Measurements from ENCODE around the gene NKG7.

NKG7 gene

GRCh38 chr19:51365211-51365964, 7.1 kb downstream of the NKG7 start:
- H3K27me3 ChIP-seq (ENCODE audit: insufficient read depth, poor library complexity, severe bottlenecking), result no peaks in the 10 kb centered on the region
- H3K27ac ChIP-seq (replicated peaks), result peak overlapping the region; percentile 92
- DNase-seq (ENCODE audit: low read depth in 1 of 2, low spot score in 1 of 2), result peak; percentile 33 to 38
- no peak for TF ChIP-seq GABPA (IDR thresholded peaks at IDR 0.05; ENCODE audit: low read depth)
- TF ChIP-seq POLR2AphosphoS5 (IDR thresholded peaks at IDR 0.05; ENCODE audit: low read depth), result peak; percentile 27
- peak overlapping the region; percentile 67 for H3K4me3 ChIP-seq (replicated peaks; ENCODE audit: insufficient read depth, low read length)

DNA sequence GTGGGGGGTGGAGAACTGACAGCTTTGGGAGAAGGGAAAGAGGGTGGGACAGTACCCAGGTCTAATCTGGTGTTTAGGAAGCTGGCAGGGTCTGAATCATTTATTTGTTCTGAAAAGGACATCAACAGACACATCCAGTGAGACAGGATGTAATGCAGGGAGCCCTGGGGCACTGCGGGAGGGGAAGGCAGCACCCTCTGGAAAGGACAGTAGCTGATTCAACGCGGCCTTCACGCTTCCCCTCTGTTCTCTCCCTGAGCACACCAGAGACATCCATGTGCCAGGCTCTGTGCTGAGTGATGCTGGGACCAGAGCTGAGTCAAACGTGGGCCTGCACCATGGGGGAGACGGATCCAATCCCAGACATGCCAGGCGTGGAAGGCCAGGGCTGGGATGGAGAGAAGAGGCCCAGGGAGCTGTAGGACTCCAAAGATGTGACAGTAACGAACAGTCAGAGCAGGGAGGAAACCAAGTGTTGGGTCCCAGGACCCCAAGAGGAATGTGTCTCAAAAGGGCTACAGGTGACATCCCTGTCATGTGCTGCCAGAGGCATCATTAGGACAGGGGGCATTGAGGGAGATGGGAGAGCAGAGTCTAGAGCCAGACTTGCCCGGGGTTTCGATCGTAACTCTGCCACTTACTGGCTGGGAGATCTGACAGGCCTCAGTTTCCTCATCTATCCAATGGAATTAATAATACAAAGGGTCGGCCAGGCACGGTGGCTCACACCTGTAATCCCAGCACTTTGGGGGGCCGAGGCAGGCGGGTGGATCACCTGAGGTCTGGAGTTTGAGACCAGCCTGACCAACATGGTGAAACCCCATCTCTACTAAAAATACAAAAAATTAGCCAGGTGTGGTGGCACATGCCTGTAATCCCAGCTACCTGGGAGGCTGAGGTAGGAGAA, 8.0 kb downstream of the NKG7 start:
- DNase-seq (ENCODE audit: low read depth in 1 of 2, low spot score in 1 of 2), result no peak

GRCh38 chr19:51361239-51361638, 11.2 kb downstream of the NKG7 start:
- TF ChIP-seq, protein P1, sequence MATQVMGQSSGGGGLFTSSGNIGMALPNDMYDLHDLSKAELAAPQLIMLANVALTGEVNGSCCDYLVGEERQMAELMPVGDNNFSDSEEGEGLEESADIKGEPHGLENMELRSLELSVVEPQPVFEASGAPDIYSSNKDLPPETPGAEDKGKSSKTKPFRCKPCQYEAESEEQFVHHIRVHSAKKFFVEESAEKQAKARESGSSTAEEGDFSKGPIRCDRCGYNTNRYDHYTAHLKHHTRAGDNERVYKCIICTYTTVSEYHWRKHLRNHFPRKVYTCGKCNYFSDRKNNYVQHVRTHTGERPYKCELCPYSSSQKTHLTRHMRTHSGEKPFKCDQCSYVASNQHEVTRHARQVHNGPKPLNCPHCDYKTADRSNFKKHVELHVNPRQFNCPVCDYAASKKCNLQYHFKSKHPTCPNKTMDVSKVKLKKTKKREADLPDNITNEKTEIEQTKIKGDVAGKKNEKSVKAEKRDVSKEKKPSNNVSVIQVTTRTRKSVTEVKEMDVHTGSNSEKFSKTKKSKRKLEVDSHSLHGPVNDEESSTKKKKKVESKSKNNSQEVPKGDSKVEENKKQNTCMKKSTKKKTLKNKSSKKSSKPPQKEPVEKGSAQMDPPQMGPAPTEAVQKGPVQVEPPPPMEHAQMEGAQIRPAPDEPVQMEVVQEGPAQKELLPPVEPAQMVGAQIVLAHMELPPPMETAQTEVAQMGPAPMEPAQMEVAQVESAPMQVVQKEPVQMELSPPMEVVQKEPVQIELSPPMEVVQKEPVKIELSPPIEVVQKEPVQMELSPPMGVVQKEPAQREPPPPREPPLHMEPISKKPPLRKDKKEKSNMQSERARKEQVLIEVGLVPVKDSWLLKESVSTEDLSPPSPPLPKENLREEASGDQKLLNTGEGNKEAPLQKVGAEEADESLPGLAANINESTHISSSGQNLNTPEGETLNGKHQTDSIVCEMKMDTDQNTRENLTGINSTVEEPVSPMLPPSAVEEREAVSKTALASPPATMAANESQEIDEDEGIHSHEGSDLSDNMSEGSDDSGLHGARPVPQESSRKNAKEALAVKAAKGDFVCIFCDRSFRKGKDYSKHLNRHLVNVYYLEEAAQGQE (IDR thresholded peaks at IDR 0.05; ENCODE audit: insufficient replicate concordance, low read depth), result no peak
- TF ChIP-seq POLR2AphosphoS5 (IDR thresholded peaks at IDR 0.05; ENCODE audit: low read depth), result no peak
- no peak for TF ChIP-seq SPI1 (IDR thresholded peaks at IDR 0.05; ENCODE audit: borderline replicate concordance, low read depth)
- TF ChIP-seq GABPA (IDR thresholded peaks at IDR 0.05; ENCODE audit: low read depth), result no peak
- no peak for TF ChIP-seq CTCF (IDR thresholded peaks at IDR 0.05; ENCODE audit: insufficient read depth, low read length)
- no peaks in the 10 kb centered on the region for H3K27me3 ChIP-seq (ENCODE audit: insufficient read depth, poor library complexity, severe bottlenecking)
- H3K27ac ChIP-seq (replicated peaks), result no peak overlapping the region
- no peak overlapping the region for H3K4me3 ChIP-seq (replicated peaks; ENCODE audit: insufficient read depth, low read length)
- DNase-seq (ENCODE audit: low read depth in 1 of 2, low spot score in 1 of 2), result no peak

More for the DNA sequence above, 8.0 kb downstream of the NKG7 start:
- TF ChIP-seq CTCF (IDR thresholded peaks at IDR 0.05; ENCODE audit: insufficient read depth, low read length), result no peak
- TF ChIP-seq, protein P1 (IDR thresholded peaks at IDR 0.05; ENCODE audit: insufficient replicate concordance, low read depth), result no peak
- TF ChIP-seq SPI1 (IDR thresholded peaks at IDR 0.05; ENCODE audit: borderline replicate concordance, low read depth), result no peak
- TF ChIP-seq POLR2AphosphoS5 (IDR thresholded peaks at IDR 0.05; ENCODE audit: low read depth), result no peak
- no peak for TF ChIP-seq GABPA (IDR thresholded peaks at IDR 0.05; ENCODE audit: low read depth)
- Histone ChIP-seq H3K4me3 (replicated peaks; ENCODE audit: insufficient read depth, low read length) (no peak overlapping the region), H3K27ac (replicated peaks) (no peak overlapping the region), H3K27me3 (ENCODE audit: insufficient read depth, poor library complexity, severe bottlenecking) (no peaks in the 10 kb centered on the region)

- no peaks in the 10 kb centered on the region for H3K27me3 ChIP-seq (ENCODE audit: insufficient read depth, poor library complexity, severe bottlenecking)
- H3K4me3 ChIP-seq (replicated peaks; ENCODE audit: insufficient read depth, low read length), result no peak overlapping the region
- H3K27ac ChIP-seq (replicated peaks), result no peak overlapping the region
- TF ChIP-seq CTCF (IDR thresholded peaks at IDR 0.05; ENCODE audit: insufficient read depth, low read length) (no peak), SPI1 (IDR thresholded peaks at IDR 0.05; ENCODE audit: borderline replicate concordance, low read depth) (no peak), POLR2AphosphoS5 (IDR thresholded peaks at IDR 0.05; ENCODE audit: low read depth) (no peak), GABPA (IDR thresholded peaks at IDR 0.05; ENCODE audit: low read depth) (no peak)
- TF ChIP-seq, protein P1 (IDR thresholded peaks at IDR 0.05; ENCODE audit: insufficient replicate concordance, low read depth), result no peak
- DNase-seq (ENCODE audit: low read depth in 1 of 2, low spot score in 1 of 2), result no peak
Measured at GRCh38 chr19:51359294-51359693, 13.2 kb downstream of the NKG7 start.

Measured in HL-60 (cell line).